AG04450 (cell line): Measurements from ENCODE around the gene SEMA4G. TPM values are rescaled to one million over a fixed set of nuclear protein-coding genes. Genes with fewer than 3 reads are reported as not detected.

Experiments used
- CTCF ChIA-PET: fragments of 300-600, 350-600 bp; formaldehyde crosslinking; extraction: SDS; loops from one replicate; lab custom pipeline; 2022; ENCODE audit warnings: antibody characterized with exemption, inconsistent platforms; lab: Charles Lee
- POLR2A ChIA-PET: fragments of 350-600 bp; formaldehyde crosslinking; extraction: SDS; loops from one replicate; lab custom pipeline; 2021; ENCODE audit warnings: antibody characterized with exemption, inconsistent platforms; lab: Yijun Ruan, JAX
- DNase-seq: peaks from one replicate; pipeline ENCODE4 v3.0.0-alpha.2; 2011; ENCODE audit warnings: low read depth, low spot score
- H3K27ac ChIP-seq: one replicate; pipeline ENCODE4 v1.5.1; 2012; ENCODE audit warnings: low read depth, low read length, control low read depth
- H3K27me3 ChIP-seq: one replicate; pipeline ENCODE4 v1.6.0; 2012; ENCODE audit warnings: low read length; ENCODE audit not compliant: control insufficient read depth, insufficient read depth
- H3K4me3 ChIP-seq: 2 replicates; pipeline ENCODE4 v1.5.1; 2011; ENCODE audit warnings: mild to moderate bottlenecking, low read depth, low read length, control low read depth
- H3K9me3 ChIP-seq: 2 replicates; pipeline ENCODE4 v1.5.1; 2012; ENCODE audit warnings: low read length; ENCODE audit not compliant: control insufficient read depth, insufficient read depth
- polyA plus RNA-seq: library from polyadenylated mRNA; depleted of rRNA; stranded (reverse); fragments of >200 nt; gene quantifications from 2 replicates; pipeline ENCODE4 v1.2.3, GENCODE V29; 2011
- TF ChIP-seq, protein P1 (sequence below): IDR thresholded peaks from 2 replicates; pipeline ENCODE4 v1.5.1; 2011; ENCODE audit warnings: low read depth, low read length, control low read depth, inconsistent platforms

Gene SEMA4G
- polyA plus RNA-seq, 1 experiment = 10.5 TPM

DNA sequence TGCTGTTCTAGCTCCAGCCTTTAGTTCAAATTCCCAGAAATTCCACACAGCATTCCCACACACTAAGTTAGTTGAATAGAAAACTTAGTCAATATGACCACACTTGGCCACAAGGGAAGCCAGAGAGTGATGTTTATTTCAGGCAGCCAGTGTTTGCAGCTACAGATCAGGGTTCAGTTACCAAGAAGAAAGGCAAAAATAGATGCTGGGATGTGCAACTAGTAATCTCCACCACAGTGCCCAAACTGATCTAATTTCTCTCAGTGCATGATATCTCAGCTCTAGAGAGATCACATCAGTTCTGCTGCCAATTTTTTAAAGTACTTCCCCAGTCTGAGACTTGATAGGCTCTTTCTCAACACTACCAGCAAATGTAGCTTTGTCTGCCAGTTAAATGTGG, 38.9 kb upstream of the SEMA4G start:
- no peak overlapping the region for H3K4me3 ChIP-seq
- no peak for DNase-seq
- no peaks in the 10 kb centered on the region for H3K27me3 ChIP-seq
- TF ChIP-seq, protein P1, sequence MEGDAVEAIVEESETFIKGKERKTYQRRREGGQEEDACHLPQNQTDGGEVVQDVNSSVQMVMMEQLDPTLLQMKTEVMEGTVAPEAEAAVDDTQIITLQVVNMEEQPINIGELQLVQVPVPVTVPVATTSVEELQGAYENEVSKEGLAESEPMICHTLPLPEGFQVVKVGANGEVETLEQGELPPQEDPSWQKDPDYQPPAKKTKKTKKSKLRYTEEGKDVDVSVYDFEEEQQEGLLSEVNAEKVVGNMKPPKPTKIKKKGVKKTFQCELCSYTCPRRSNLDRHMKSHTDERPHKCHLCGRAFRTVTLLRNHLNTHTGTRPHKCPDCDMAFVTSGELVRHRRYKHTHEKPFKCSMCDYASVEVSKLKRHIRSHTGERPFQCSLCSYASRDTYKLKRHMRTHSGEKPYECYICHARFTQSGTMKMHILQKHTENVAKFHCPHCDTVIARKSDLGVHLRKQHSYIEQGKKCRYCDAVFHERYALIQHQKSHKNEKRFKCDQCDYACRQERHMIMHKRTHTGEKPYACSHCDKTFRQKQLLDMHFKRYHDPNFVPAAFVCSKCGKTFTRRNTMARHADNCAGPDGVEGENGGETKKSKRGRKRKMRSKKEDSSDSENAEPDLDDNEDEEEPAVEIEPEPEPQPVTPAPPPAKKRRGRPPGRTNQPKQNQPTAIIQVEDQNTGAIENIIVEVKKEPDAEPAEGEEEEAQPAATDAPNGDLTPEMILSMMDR = peak; percentile 40
- ChIA-PET CTCF (interaction anchor here (1.0 to 1.3 kb wide), 2 partner anchors 12 to 14 kb away, joined by 3 read pairs; no protein-coding TSS in a partner anchor), POLR2A (no interaction called here)
- no peaks in the 10 kb centered on the region for H3K9me3 ChIP-seq
- no peak overlapping the region for H3K27ac ChIP-seq

DNA sequence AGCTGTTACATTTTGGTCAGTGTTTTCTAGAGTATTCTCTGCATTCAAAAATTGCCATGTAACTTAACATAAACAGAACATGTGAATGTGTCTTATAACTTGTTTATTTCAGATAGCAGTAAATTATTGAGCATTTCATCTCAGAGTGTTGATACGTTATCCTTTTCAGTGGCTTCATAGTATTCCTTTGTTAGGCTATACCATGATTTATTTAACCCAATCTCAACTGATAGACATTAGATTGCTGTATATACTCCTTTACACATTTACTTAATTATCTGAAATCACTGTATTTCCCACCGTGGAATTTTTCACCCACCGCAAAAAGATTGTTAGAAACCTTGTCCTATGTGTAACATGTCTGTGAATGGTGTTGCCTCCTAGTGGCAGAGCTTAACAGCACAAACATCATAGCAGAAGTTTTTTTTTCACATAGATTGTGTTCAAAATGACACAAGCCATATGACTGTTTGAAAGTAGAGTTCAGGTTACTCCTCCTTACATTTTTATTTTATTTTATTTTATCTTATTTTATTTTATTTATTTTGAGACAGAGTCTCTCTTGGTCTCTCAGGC, 35.1 kb upstream of the SEMA4G start:
- POLR2A ChIA-PET = no interaction called here
- Histone ChIP-seq H3K9me3 (no peaks in the 10 kb centered on the region), H3K27me3 (no peaks in the 10 kb centered on the region), H3K27ac (no peak overlapping the region), H3K4me3 (no peak overlapping the region)
- CTCF ChIA-PET = interaction anchor here (0.7 to 1.6 kb wide), 6 partner anchors 11 to 31 kb away, joined by 3 to 4 read pairs (median 4); no protein-coding TSS in a partner anchor
- TF ChIP-seq, protein P1 = peak; percentile 52
- DNase-seq = no peak

DNA sequence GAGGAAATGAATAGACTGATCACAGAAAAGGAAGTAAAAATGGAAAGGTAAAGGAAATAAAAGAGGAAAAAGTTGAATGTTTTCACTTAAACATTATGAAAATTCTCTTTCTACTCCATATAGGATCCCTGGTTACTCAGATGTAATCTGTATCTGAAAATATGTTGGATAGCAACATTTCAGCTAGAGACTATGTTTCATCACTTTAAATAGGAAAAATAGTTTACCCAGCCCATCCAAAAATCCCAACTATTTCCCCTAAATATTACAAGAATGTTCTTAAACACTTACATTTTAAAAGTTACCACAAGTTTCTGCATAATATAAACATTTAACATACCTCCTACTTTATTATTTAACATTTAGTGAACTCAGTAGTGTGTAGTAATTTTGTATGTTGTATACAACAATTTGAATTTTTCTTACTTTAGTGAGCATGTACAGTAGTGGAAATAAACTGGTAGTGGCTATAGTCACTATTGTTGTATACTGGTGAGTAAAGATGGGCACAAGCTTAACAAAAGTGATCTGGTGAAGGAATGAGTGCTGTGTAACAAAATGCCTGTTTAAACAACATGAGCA, 29.4 kb upstream of the SEMA4G start:
- DNase-seq = peak; percentile 16
- peak overlapping the region; percentile 55 for H3K27ac ChIP-seq

DNA sequence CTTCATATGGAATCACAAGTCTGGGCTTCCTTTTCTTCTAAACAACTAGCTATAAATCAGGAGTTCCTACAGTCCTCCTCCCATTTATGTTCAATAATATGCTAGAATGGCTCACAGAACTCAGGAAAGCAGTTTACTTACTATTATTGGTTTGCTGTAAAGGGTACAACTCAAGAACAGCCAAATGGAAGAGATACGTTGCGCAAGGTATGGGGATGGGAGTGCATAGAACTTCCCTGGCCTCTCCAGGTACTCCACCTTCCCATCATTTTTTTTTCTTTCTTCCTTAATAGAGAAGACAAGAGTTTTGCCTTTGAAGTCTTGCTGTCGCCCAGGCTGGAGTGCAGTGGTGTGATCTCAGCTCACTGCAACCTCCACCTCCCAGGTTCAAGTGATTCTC, 27.1 kb upstream of the SEMA4G start:
- Histone ChIP-seq H3K9me3 (no peaks in the 10 kb centered on the region), H3K4me3 (no peak overlapping the region), H3K27ac (no peak overlapping the region), H3K27me3 (no peaks in the 10 kb centered on the region)
- TF ChIP-seq, protein P1 = no peak
- ChIA-PET CTCF (interaction anchor here (0.9 to 1.2 kb wide), 2 partner anchors 11 to 108 kb away, joined by 3 read pairs; no protein-coding TSS in a partner anchor), POLR2A (no interaction called here)
- DNase-seq = no peak

More for the DNA sequence above, 29.4 kb upstream of the SEMA4G start:
- Histone ChIP-seq H3K9me3 (no peaks in the 10 kb centered on the region), H3K4me3 (no peak overlapping the region), H3K27me3 (no peaks in the 10 kb centered on the region)
- CTCF ChIA-PET = no interaction called here
- POLR2A ChIA-PET = interaction anchor here (0.7 to 1.3 kb wide), 2 partner anchors 26 to 99 kb away, joined by 3 read pairs; no protein-coding TSS in a partner anchor
- TF ChIP-seq, protein P1 = no peak

DNA sequence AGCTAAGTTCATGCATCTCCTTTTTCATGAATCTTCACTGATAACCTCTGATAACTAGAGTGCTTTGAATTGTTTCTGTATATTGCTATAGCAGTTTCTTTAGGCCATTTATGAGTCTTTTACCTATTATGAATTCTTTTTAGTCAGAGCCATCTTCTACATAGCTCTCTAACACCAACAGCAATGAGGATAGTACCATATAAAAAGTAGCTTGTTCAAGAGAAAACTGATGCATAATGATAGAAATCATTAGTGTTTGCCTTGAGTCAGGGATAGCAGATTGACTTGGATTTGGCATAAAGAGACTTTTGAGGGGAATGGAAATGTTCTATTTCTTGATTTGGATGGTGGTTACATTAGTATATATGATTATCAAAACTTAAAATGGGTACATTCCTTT, 25.8 kb upstream of the SEMA4G start:
- Histone ChIP-seq H3K27me3 (no peaks in the 10 kb centered on the region), H3K4me3 (no peak overlapping the region), H3K9me3 (no peaks in the 10 kb centered on the region), H3K27ac (no peak overlapping the region)
- CTCF ChIA-PET = interaction anchor here (0.8 to 1.5 kb wide), 2 partner anchors 13 to 72 kb away, joined by 3 read pairs; no protein-coding TSS in a partner anchor
- TF ChIP-seq, protein P1 = no peak
- DNase-seq = no peak
- POLR2A ChIA-PET = no interaction called here
